ENCODE measurements around the gene HS3ST1. TPM values are rescaled to one million over a fixed set of nuclear protein-coding genes. Genes with fewer than 3 reads are reported as not detected.

The HS3ST1 gene
- total RNA-seq, 2 experiments from 2014 or later = not detected

GRCh38 chr4:11424856-11425255 lies 3.8 kb downstream of the HS3ST1 start:
- ATAC-seq (no peak), DNase-seq (no peak)
- TF ChIP-seq, protein P1, sequence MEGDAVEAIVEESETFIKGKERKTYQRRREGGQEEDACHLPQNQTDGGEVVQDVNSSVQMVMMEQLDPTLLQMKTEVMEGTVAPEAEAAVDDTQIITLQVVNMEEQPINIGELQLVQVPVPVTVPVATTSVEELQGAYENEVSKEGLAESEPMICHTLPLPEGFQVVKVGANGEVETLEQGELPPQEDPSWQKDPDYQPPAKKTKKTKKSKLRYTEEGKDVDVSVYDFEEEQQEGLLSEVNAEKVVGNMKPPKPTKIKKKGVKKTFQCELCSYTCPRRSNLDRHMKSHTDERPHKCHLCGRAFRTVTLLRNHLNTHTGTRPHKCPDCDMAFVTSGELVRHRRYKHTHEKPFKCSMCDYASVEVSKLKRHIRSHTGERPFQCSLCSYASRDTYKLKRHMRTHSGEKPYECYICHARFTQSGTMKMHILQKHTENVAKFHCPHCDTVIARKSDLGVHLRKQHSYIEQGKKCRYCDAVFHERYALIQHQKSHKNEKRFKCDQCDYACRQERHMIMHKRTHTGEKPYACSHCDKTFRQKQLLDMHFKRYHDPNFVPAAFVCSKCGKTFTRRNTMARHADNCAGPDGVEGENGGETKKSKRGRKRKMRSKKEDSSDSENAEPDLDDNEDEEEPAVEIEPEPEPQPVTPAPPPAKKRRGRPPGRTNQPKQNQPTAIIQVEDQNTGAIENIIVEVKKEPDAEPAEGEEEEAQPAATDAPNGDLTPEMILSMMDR (IDR thresholded peaks at IDR 0.05) = no peak
- ChIA-PET POLR2A (no interaction called here), CTCF (interaction anchor here (0.6 to 1.3 kb wide), 9 partner anchors 10 to 1207 kb away, joined by 3 to 5 read pairs (median 3); no protein-coding TSS in a partner anchor)
- H3K36me3 Mint-ChIP-seq (ENCODE audit: low read depth) = no peaks in the 10 kb centered on the region
- peaks cover 12% of the 10 kb centered on the region for H3K4me1 Mint-ChIP-seq (ENCODE audit: low read depth)
- intact Hi-C loops (cut with micrococcal nuclease) = loop anchor here (5.0 kb wide), 1 partner anchor 843 kb away; no protein-coding TSS in a partner anchor
- H3K27ac Mint-ChIP-seq = no peak overlapping the region
- no peaks in the 10 kb centered on the region for H3K9me3 Mint-ChIP-seq
- H3K4me3 Mint-ChIP-seq = no peak overlapping the region
- peaks cover 28% of the 10 kb centered on the region for H3K27me3 Mint-ChIP-seq

DNA sequence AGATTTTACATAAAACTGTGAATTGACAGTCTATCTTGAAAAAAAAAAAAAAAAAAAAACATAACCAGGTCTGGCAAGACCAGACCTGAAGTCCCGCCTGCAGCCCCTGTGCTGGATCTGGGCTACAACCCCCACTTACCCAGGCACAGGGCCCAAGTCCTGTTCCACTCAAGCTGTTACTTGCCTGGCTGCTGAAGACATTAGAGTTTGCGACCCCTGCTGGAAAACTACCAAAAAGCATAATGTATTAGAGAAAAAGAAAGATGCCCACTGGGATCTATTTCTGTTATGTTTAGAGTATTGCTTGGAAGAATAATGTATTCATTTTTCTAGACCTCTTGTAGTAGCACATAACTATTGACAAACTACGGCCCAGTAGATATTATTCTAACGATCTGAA lies 4.7 kb downstream of the HS3ST1 start:
- Mint-ChIP-seq H3K27ac (no peak overlapping the region), H3K27me3 (peaks cover 21% of the 10 kb centered on the region), H3K4me1 (ENCODE audit: low read depth) (peaks cover 12% of the 10 kb centered on the region), H3K4me3 (no peak overlapping the region), H3K9me3 (no peaks in the 10 kb centered on the region), H3K36me3 (ENCODE audit: low read depth) (no peaks in the 10 kb centered on the region)
- CTCF ChIA-PET = interaction anchor here (0.7 to 1.3 kb wide), 11 partner anchors 9 to 1208 kb away, joined by 3 to 5 read pairs (median 3); no protein-coding TSS in a partner anchor
- TF ChIP-seq, protein P1 (IDR thresholded peaks at IDR 0.05) = peak; percentile 54
- DNase-seq (peak; percentile 35), ATAC-seq (no peak)
- POLR2A ChIA-PET = no interaction called here
- intact Hi-C loops (cut with micrococcal nuclease) = no loop called here

DNA sequence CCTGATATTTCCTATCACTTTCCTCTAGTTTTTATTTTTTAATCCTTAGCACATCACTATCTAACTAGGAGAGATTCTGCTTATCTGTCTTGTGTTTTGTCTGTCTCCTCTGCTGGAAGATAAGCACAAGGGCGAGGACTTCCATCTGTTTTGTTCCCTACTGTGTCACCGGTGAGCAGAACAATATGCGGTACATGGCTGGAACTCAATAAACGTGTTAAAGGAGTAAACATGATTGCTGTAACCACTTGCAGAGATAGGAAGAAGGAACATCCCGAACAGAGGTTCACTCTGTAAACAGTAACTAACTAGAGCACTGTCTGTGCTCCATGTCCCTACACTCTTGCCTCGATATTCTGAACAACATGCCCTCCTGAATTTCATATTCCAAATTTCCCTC lies 5.2 kb downstream of the HS3ST1 start:
- CTCF ChIA-PET = interaction anchor here (0.7 to 1.3 kb wide), 5 partner anchors 11 to 869 kb away, joined by 3 read pairs; no protein-coding TSS in a partner anchor

GRCh38 chr4:11421116-11421515 lies 7.6 kb downstream of the HS3ST1 start:
- Mint-ChIP-seq H3K27ac (no peak overlapping the region), H3K36me3 (ENCODE audit: low read depth) (no peaks in the 10 kb centered on the region), H3K27me3 (peaks cover 2% of the 10 kb centered on the region), H3K4me1 (ENCODE audit: low read depth) (no peaks in the 10 kb centered on the region), H3K4me3 (no peak overlapping the region), H3K9me3 (no peaks in the 10 kb centered on the region)
- intact Hi-C loops (cut with micrococcal nuclease) = no loop called here
- no peak for ATAC-seq
- TF ChIP-seq, protein P1 (IDR thresholded peaks at IDR 0.05) = no peak
- POLR2A ChIA-PET = no interaction called here
- no peak for DNase-seq
- CTCF ChIA-PET = no interaction called here

More for the DNA sequence above, 5.2 kb downstream of the HS3ST1 start:
- Mint-ChIP-seq H3K4me3 (no peak overlapping the region), H3K4me1 (ENCODE audit: low read depth) (peaks cover 12% of the 10 kb centered on the region), H3K36me3 (ENCODE audit: low read depth) (no peaks in the 10 kb centered on the region), H3K9me3 (no peaks in the 10 kb centered on the region), H3K27me3 (peaks cover 20% of the 10 kb centered on the region), H3K27ac (no peak overlapping the region)
- TF ChIP-seq, protein P1 (IDR thresholded peaks at IDR 0.05) = no peak
- ATAC-seq (no peak), DNase-seq (no peak)
- intact Hi-C loops (cut with micrococcal nuclease) = no loop called here
- POLR2A ChIA-PET = no interaction called here

DNA sequence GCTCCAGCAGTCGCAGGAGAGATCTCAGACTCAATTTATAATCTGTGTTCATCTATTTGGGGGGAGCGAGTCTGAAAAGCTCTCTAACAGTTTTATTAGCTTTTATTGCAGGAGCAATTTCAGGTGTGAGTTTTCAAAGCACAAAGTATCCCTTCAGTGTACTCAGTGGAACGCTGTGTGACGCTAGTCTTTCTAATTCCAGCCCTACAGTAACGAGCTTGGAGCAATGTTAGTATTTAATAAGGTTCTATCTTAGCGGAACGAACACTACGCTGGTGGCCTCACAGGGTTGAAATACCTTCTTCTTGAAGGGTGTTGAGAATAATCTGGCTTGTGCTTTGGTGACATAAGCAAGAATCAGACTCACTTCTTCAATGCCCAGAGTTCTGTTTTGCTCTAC lies 8.4 kb downstream of the HS3ST1 start:
- Mint-ChIP-seq H3K36me3 (ENCODE audit: low read depth) (no peaks in the 10 kb centered on the region), H3K27ac (no peak overlapping the region), H3K27me3 (no peaks in the 10 kb centered on the region), H3K4me1 (ENCODE audit: low read depth) (no peaks in the 10 kb centered on the region), H3K4me3 (no peak overlapping the region), H3K9me3 (no peaks in the 10 kb centered on the region)
- TF ChIP-seq, protein P1 (IDR thresholded peaks at IDR 0.05) = no peak
- ATAC-seq (no peak), DNase-seq (no peak)
- CTCF ChIA-PET = no interaction called here
- intact Hi-C loops (cut with micrococcal nuclease) = no loop called here
- POLR2A ChIA-PET = interaction anchor here (0.6 kb wide), 1 partner anchor 395 kb away, joined by 3 read pairs; no protein-coding TSS in a partner anchor

Data from activated CD8-positive, alpha-beta T cell treated with anti-CD3 and anti-CD28 coated beads for 36 hours (primary cell).